H7 (cell line): Measurements from ENCODE around the gene LMNA. TPM values are rescaled to one million over a fixed set of nuclear protein-coding genes. Genes with fewer than 3 reads are reported as not detected.
"Not testable (repeated sequence)": the region's sequence is repeated elsewhere in the genome, so short reads cannot be mapped to it uniquely, and the experiment has no call there.

Experiments used
- DNase-seq: peaks from one replicate; pipeline ENCODE4 v3.0.0; 2012
- H3K27me3 ChIP-seq: 2 replicates; pipeline ENCODE4 v1.6.0; 2011; ENCODE audit warnings: mild to moderate bottlenecking, low read length; ENCODE audit not compliant: control insufficient read depth, insufficient read depth
- H3K36me3 ChIP-seq: replicated peaks from 2 replicates; pipeline ENCODE4 v1.5.1; 2011; ENCODE audit warnings: low read length; ENCODE audit not compliant: control insufficient read depth, insufficient read depth
- H3K4me3 ChIP-seq: 2 replicates; pipeline ENCODE4 v1.5.1; 2011; ENCODE audit warnings: low read depth, mild to moderate bottlenecking, control low read depth, low read length, moderate library complexity; ENCODE audit not compliant: insufficient read depth
- total RNA-seq: library from RNA; depleted of rRNA; stranded (reverse); fragments of >200 nt; shearing (Covaris generic); gene quantifications from 2 replicates; pipeline ENCODE4 v1.2.3, GENCODE V29; 2014

LMNA gene
- total RNA-seq, 1 experiment from 2014 or later, result 119 TPM

DNA sequence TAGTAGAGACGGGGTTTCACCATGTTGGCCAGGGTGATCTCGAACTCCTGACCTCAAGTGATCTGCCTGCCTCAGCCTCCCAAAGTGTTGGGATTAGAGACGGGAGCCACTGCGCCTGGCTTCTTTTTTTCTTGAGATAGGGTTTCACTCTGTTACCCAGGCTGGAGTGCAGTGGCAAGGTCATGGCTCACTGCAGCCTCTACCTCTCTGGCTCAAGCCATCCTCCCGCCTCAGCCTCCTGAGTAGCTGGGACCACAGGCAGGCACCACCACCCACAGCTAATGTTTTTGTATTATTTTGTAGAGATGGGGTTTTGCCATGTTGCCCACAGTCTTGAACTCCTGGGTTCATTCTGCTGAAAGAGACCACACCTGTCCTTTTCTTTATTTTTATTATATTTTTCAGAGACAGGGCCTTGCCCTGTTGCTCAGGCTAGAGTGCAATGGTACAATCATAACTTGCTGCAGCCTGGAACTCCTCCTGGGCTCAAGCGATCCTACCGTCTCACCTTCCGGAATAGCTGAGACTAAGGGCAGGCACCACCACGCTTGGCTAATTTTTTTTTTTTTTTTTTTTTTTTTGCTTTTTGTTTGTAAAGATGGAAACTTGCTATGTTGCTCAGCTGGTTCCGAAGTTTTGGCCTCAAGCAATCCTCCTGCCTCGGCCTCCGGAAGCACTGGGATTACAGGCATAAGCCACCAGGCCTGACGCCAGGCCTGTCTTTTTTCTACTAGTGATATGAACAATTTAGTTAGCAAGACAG is 3.1 kb downstream of the LMNA start:
- Histone ChIP-seq H3K4me3 (no peak overlapping the region), H3K36me3 (peaks cover 1% of the 10 kb centered on the region; the same call in 1 of the 2 replicates), H3K27me3 (peaks cover 2% of the 10 kb centered on the region; the same call in 1 of the 2 replicates)
- no peak for DNase-seq

DNA sequence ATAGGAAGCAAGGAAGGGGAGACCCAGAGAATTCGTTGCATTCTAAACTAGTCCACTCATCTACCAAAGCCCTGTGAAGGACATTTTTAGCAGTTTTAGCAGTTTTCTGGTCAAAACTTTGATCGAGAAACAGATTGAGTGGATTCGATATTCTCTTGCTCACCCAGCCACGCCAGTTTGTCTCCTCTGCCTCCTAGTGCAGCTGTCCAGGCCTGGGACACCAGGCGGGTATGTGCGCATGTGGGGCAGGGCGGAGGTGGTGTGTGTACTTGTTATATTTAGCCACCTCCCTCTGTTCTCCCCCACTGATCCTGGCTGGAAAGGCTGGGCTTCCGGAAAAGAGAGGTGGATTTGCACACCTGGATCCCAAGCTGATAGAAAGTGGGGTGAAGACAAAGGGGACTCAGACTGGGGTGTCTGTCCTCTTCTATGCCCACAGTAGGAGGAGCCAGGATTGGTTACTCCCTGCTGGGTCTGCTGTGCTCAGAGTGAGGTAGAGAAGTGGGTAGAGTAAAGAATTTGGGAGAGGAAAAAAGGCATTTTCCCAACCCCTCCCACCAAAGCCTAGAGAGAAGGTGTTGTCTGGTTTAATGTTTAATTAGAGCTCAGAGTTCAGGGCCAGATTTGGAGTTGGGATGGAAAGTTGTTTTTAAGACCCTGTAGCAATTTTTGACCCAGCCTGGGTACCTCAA is 3.8 kb downstream of the LMNA start:
- no peak overlapping the region for H3K4me3 ChIP-seq
- peaks cover 1% of the 10 kb centered on the region; the same call in 1 of the 2 replicates for H3K36me3 ChIP-seq
- no peak for DNase-seq
- H3K27me3 ChIP-seq, result peaks cover 2% of the 10 kb centered on the region; the same call in 1 of the 2 replicates

DNA sequence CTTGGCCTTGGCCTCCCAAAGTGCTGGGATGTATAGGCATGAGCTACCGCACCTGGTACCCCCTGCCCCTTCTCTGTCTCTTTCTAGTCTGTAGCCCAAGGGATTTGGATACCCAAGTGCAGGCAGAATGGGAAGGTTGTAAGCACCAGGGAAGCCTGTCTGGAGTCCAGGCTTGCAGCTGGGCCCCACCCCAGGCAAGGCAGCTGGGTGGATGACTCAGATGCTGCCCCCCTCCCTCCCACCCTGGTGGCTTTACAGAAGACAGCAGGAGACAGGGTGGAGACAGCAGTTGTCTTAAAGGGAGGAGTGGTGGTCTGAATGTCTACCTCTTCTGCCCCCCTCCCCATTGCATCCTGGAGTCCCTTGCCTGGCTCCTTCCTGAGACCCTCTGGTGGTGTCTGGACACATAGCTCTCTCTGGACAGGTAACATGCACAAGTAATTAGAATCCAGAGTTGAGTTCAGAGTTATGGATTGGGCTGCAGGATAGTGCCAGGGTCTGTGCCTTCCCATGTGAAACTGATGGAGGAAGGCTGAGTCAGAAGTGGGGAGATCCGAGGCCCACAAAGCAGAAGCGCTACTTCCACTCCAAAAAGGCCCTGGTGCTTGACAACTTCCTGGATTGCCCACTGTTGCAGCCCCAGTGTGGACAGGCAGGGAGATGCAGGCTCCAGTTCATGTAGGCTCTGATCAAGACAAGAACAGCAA is 5.1 kb downstream of the LMNA start:
- Histone ChIP-seq H3K36me3 (peaks cover 1% of the 10 kb centered on the region; the same call in 1 of the 2 replicates), H3K27me3 (peaks cover 2% of the 10 kb centered on the region; the same call in 1 of the 2 replicates), H3K4me3 (no peak overlapping the region)
- peak; percentile 36 for DNase-seq

DNA sequence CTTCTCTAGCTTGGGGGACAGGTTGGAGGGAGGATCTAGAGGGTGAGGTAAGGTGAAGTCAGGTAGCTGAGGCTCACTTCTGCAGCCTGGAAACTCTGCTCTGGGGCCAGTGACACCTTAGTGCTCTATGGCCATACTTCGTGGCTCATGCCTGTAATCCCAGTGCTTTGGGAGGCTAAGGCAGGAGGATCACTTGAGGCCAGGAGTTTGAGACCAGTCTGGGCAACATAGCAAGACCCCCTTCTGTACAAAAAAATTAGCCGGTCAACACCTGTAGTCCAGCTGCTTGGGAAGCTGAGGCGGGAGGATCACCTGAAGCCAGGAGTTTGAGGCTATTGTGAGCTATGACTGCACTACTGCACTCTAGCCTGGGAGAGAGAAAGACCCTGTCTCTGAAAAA is 5.8 kb downstream of the LMNA start:
- DNase-seq, result no peak
- Histone ChIP-seq H3K27me3 (peaks cover 2% of the 10 kb centered on the region; the same call in 1 of the 2 replicates), H3K4me3 (no peak overlapping the region)

DNA sequence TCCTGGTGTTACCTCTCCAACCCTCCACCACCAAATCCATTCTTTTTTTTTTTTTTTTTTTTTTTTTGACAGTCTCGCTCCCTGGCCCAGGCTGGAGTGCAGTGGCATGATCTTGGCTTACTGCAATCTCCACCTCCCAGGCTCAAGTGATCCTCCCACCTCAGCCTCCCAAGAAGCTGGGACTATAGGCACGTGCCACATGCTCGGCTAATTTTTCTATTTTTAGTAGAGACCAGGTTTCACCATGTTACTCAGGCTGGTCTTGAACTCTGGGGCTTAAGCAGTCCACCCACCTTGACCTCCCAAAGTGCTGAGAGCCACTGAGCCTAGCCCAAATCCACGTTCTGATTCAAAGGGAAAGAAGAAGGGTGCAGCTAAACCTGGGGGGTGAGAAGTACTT is 6.5 kb downstream of the LMNA start:
- H3K36me3 ChIP-seq, H3K4me3 ChIP-seq, H3K27me3 ChIP-seq: not testable (repeated sequence)

More for the DNA sequence above, 5.8 kb downstream of the LMNA start:
- peaks cover 1% of the 10 kb centered on the region; the same call in 1 of the 2 replicates for H3K36me3 ChIP-seq

DNA sequence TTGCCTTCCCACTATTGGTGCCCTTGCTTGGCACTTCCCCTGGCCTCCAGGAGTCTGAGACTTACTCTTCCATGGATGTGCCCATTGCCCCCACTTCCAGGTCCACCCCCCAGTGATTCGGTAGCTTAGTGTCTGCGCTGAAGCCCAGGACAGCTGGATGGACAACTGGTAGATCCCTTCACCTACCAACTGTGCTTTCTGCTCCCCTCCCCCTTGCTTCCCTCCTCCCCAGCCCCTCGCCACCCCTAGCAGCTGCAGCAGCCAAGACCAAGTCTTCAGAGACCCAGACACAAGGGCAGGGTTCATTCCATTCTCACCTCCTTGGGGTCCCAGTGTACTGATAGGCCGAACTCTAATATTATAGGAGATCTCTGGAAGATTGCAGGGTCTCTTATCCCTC is 6.9 kb downstream of the LMNA start:
- peak; percentile 36 for DNase-seq
- Histone ChIP-seq H3K36me3 (peaks cover 1% of the 10 kb centered on the region; the same call in 1 of the 2 replicates), H3K27me3 (no peaks in the 10 kb centered on the region), H3K4me3 (no peak overlapping the region)

More for the DNA sequence above, 6.5 kb downstream of the LMNA start:
- not testable (repeated sequence) for DNase-seq

DNA sequence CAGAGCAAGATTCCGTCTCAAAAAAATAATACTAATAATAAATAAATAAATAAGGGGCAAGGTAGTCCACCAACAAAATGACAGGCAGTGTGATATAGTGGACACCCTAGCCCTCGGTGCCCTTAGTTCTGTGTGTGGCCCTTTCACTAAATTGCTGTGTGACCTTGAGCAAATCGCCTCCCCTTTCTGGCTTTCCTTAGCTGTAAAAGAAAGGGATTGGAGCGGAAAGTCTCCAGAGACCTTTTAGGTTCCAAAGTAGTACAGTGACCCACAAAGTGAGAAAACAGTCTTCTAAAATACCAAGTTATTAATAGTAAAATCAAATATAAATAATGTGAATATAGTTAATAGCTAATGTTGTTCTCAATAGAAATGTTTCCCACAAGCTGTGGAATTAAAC is 7.6 kb downstream of the LMNA start:
- peaks cover 1% of the 10 kb centered on the region; the same call in 1 of the 2 replicates for H3K36me3 ChIP-seq
- no peak for DNase-seq
- no peak overlapping the region for H3K4me3 ChIP-seq
- H3K27me3 ChIP-seq, result no peaks in the 10 kb centered on the region

DNA sequence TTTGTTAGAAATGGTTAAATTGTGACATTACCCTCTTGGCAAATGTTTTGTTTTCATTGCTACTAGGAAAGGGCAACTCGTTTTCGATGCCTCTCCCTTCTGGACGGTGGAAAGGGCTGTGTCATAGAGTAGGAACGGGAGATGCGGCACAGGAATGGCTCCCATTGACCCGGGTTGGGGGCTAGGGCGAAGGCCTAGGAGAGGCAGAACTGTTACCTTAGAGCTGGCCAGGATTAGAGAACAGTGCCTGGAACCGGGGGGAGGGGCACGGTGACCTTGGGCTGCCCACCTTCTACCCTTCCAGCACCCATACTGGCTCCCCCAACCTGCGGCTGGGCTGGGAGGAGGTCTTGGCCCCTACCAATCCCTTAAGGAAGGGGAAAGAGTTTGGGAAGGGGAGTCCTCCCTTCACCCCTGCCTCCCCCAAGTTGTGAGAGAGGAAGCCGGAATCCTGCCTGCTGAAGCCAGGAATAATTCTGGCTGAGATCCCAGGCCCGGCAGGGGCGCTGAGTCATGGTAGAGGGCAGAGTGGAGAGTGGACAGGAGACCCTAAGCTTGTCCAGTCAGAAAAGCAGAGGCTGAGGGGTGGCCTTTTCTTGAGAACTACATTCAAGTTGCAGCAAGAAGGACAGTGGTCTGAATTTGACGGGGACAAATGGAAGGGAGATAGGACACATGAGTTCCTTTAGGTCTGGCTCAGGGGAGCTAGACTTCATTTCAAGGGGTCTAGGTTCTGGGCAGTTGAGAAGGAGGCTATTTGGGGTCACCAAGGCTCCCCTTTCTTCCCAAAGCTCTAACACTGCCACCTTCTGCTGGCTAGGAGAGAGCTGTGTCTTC is 8.2 kb downstream of the LMNA start:
- DNase-seq, result peak; percentile 52
- Histone ChIP-seq H3K36me3 (peaks cover 1% of the 10 kb centered on the region; the same call in 1 of the 2 replicates), H3K4me3 (no peak overlapping the region), H3K27me3 (no peaks in the 10 kb centered on the region)

DNA sequence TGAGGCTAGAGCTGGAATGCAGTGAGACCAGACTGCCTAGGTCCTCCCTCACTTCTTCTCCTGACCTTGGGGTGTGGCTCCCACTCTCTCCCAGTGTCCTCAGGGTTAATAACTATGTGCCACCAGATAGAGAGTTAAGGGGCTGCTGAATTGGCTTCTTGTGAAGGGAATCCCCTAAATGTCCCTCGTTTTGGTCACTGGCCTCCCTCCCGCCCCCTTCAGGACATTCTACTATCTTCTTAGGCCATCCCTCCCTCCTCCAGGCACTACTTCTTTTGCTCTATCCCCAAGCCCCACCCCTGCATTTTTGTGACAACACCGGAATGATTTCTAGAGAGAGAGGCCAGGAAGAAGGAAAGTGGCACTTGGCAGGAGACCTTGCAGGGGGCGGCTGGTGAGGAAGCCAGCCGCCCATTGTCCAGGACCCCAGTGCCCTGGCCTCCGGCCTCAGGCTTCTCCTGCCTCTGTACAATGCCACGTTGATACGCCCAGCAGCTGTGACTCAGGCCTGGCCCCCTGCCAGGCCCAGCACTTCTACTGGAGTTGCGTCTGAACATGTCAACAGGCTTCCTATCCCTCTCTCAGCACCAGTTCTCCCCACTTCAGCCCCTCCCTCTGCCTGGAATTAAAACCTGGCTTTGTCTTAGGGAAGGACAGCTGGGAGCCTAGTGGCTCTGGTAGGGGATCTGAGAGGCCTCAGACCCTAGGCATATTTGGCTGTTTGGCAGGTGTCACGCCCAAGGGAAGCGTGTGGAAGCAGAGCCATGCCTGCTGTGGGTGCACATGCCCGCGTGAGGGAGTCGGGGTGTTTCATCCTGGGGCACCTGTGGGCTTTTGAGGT is 9.1 kb downstream of the LMNA start:
- Histone ChIP-seq H3K36me3 (peaks cover 1% of the 10 kb centered on the region; the same call in 1 of the 2 replicates), H3K27me3 (no peaks in the 10 kb centered on the region), H3K4me3 (no peak overlapping the region)
- DNase-seq, result peak; percentile 82

DNA sequence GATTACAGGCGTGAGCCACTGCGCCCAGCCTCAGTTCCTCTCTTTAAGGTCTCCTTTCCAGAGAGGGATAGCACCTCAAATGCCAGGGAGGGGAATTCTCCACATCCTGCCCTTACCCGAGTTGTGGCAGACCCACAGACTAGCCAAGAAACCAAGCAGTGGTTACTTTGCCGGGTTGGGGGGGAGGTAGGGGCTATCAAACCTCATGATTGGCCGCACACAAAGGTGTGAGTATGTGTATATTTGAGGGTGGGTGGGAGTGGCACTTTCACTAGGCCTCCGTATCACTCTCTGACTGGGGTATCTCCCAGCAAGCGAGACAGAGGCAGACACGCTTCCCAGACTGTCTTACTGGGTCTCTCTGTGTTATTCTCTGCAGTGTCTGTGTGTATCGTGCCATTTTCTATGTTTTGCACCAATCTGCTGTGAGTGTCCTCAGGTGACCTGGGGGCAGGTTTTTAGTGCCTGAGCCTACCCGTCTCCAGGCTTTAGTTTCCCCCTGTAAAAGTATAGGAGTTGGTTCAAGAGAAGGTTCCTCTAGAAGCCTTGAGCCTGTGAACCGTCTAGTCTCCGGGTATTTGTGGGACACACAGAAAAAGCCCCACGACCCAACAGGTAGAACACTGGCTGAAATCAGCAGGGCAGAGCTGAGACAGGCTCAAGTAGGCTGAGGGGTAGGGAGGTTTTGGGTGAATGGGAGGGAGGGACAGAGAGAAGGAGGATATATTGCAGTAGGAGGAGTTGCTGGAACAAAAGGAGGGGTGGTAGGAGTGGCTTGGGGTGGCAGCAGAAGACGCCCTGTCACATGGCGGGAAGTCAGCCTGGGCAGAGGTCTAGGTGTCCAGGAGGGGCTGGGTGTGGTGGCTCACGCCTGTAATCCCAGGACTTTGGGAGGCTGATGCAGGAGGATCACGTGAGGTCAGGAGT is 10.3 kb downstream of the LMNA start:
- Histone ChIP-seq H3K4me3 (no peak overlapping the region), H3K27me3 (no peaks in the 10 kb centered on the region), H3K36me3 (peaks cover 1% of the 10 kb centered on the region; the same call in 1 of the 2 replicates)
- no peak for DNase-seq

DNA sequence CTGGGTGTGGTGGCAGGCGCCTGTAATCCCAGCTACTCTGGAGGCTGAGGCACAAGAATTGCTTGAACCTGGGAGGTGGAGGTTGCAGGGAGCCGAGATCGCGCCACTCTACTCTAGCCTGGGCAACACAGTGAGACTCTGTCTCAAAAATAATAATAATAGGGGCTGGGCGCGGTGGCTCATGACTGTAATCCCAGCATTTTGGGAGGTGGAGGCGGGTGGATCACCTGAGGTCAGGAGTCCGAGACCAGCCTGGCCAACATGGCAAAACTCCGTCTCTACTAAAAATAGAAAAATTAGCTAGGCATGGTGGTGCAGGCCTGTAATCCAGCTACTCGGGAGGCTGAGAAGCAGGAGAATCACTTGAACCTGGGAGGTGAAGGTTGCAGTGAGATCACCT is 11.0 kb downstream of the LMNA start:
- H3K4me3 ChIP-seq, DNase-seq, H3K27me3 ChIP-seq, H3K36me3 ChIP-seq: not testable (repeated sequence)

DNA sequence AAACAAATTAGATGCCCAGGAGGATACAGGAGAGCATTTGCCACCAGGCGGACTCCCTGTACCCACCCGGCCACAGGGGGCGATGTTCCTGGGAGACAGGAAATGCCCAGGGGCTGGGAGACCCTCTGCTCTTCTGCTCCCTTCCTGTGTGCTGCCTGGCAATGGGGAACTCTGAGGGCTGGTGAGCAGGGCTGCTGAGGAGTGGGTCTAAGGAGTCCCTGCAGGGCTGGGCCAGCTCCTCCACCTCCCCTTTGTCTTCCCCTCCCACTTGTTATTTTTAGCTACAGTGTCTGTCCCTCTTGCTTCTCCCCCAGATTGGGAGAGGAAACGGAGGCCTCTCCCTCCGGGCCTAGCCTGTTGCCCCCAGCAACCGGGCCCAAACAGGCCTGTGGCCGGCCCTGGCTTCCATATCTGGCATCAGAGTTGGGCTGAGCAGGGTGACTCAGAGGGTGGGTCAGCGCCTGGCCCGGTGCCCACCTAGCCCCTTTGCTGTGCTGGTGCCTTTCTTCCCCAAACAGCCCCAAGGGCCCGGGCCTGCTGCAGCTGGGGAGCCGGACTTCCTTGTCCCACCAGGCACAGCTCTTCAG is 11.6 kb downstream of the LMNA start:
- Histone ChIP-seq H3K36me3 (no peaks in the 10 kb centered on the region; the same call in 1 of the 2 replicates), H3K27me3 (no peaks in the 10 kb centered on the region), H3K4me3 (no peak overlapping the region; the same call in 1 of the 2 replicates)
- peak; percentile 75 for DNase-seq
